GM12891 (cell line): ENCODE measurements around the gene PRKD3.

Experiments used
- POLR2A ChIP-seq: IDR thresholded peaks from 2 replicates; pipeline ENCODE4 v1.6.1; 2011; ENCODE audit warnings: low read depth, low read length, control low read depth
- POLR2AphosphoS5 ChIP-seq: IDR thresholded peaks from 2 replicates; pipeline ENCODE4 v1.6.1; 2011; ENCODE audit warnings: low read depth, low read length, control low read depth
- TAF1 ChIP-seq: IDR thresholded peaks from 2 replicates; pipeline ENCODE4 v1.6.1; 2011; ENCODE audit warnings: low read depth, low read length, control low read depth

DNA sequence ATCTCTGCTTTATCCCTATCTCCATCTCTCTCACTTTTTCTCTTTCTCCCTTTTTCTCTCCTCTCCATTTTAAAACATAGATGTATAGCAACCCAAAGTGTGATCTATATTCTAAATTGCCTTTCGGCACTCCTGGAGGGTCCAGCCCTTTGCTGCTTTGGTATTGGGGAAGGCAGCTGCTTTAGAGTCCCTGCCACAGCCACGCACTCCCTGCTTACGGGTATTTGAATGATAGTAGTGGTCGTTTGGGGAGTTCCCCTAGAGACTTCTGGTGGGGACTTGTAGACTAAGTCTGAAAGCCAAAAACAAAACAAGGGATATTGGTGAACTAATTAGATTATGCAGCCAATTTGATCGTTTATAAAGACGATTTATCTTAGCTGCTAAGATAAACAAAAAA lies 31.7 kb upstream of the PRKD3 start:
- TF ChIP-seq POLR2AphosphoS5 (no peak), POLR2A (no peak), TAF1 (no peak)
